ENCODE measurements around the gene MED9. TPM values are rescaled to one million over a fixed set of nuclear protein-coding genes. Genes with fewer than 3 reads are reported as not detected.

MED9 gene
- total and polyA plus RNA-seq, 10 of the 15 experiments (the other 5 are each of a cell fraction or from before 2014, with no cell fraction given), result 1.5 to 22.4 (median 14.8) TPM

- CTCF ChIA-PET, result interaction anchor here (0.7 to 1.2 kb wide), 2 partner anchors 13 to 58 kb away, joined by 3 to 4 read pairs; no protein-coding TSS in a partner anchor
- DNase-seq (ENCODE audit: low read depth, low spot score), result no peak
Observed at GRCh38 chr17:17510456-17511292, 33.9 kb downstream of the MED9 start.

DNA sequence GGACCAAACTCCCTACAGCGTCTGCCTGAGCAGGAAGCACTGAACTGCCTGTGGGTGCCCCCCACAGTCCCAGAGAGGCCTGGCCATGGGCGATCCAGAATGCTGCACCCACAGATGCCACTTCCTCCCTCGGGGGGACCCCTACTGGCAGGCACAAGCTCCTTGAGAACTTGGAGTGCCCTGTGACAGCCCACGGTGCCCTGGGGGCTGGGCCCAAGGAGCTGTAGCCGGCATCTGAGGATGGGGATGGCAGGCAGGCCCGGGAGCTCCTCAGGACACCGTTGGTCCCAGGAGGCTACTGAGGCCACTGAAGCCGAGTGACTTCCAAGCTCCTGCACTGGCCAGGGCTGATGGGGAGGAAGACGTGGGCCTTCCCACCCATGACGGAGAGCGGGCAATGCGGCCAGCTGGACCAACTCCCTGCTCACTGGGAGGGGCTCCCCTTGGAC lies 34.5 kb downstream of the MED9 start:
- Histone ChIP-seq H3K27ac (ENCODE audit: control insufficient read depth, insufficient read depth) (no peak overlapping the region), H3K4me1 (ENCODE audit: control insufficient read depth, insufficient read depth, low read length) (no peaks in the 10 kb centered on the region), H3K4me2 (ENCODE audit: control insufficient read depth, insufficient read depth) (no peak overlapping the region), H3K27me3 (replicated peaks in 1 of 2; ENCODE audit: control insufficient read depth in 2 of 2, insufficient read depth in 2 of 2, low read length in 1 of 2) (no peaks in the 10 kb centered on the region), H2AFZ (ENCODE audit: control insufficient read depth, low read depth, low read length) (no peak overlapping the region), H4K20me1 (ENCODE audit: control insufficient read depth, insufficient read depth) (no peaks in the 10 kb centered on the region), H3K36me3 (ENCODE audit: control insufficient read depth in 2 of 2, insufficient read depth in 2 of 2, low read length in 1 of 2) (no peaks in the 10 kb centered on the region), H3K4me3 (no peak overlapping the region), H3K79me2 (ENCODE audit: control insufficient read depth, insufficient read depth, low read length) (no peaks in the 10 kb centered on the region), H3K9ac (ENCODE audit: control insufficient read depth, insufficient read depth, low read length) (no peak overlapping the region), H3K9me3 (replicated peaks; ENCODE audit: control insufficient read depth, insufficient read depth, low read length) (no peaks in the 10 kb centered on the region)
- in situ Hi-C loops (cut with MboI) (no loop called here), intact Hi-C loops (cut with micrococcal nuclease; ENCODE audit: unreplicated experiment) (no loop called here)
- POLR2A ChIA-PET, result no interaction called here
- RAD21 ChIA-PET (ENCODE audit: unreplicated experiment), result no interaction called here
- FAIRE-seq (no peak), DNase-seq (ENCODE audit: low read depth, low spot score) (no peak), ATAC-seq (no peak)
- SMC1A ChIA-PET (ENCODE audit: uncharacterized antibody, unreplicated experiment), result no interaction called here
- CTCF ChIA-PET, result interaction anchor here (0.7 kb wide), 1 partner anchor 57 kb away, joined by 3 read pairs; no protein-coding TSS in a partner anchor
- 38% methylated on average over 12 of the region's 12 CpGs for WGBS (ENCODE audit: insufficient coverage, insufficient replicate concordance, low lambda C conversion rate, missing lambda C conversion rate)
- BruUV-seq (replicated peaks), result no TSS peak
- TF ChIP-seq, protein P1, sequence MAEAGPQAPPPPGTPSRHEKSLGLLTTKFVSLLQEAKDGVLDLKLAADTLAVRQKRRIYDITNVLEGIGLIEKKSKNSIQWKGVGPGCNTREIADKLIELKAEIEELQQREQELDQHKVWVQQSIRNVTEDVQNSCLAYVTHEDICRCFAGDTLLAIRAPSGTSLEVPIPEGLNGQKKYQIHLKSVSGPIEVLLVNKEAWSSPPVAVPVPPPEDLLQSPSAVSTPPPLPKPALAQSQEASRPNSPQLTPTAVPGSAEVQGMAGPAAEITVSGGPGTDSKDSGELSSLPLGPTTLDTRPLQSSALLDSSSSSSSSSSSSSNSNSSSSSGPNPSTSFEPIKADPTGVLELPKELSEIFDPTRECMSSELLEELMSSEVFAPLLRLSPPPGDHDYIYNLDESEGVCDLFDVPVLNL (IDR thresholded peaks at IDR 0.05; ENCODE audit: low read depth, low read length), result no peak
- TF ChIP-seq SKIL (IDR thresholded peaks at IDR 0.05; ENCODE audit: low read depth, poor library complexity, severe bottlenecking), result no peak
- TF ChIP-seq, protein P2, sequence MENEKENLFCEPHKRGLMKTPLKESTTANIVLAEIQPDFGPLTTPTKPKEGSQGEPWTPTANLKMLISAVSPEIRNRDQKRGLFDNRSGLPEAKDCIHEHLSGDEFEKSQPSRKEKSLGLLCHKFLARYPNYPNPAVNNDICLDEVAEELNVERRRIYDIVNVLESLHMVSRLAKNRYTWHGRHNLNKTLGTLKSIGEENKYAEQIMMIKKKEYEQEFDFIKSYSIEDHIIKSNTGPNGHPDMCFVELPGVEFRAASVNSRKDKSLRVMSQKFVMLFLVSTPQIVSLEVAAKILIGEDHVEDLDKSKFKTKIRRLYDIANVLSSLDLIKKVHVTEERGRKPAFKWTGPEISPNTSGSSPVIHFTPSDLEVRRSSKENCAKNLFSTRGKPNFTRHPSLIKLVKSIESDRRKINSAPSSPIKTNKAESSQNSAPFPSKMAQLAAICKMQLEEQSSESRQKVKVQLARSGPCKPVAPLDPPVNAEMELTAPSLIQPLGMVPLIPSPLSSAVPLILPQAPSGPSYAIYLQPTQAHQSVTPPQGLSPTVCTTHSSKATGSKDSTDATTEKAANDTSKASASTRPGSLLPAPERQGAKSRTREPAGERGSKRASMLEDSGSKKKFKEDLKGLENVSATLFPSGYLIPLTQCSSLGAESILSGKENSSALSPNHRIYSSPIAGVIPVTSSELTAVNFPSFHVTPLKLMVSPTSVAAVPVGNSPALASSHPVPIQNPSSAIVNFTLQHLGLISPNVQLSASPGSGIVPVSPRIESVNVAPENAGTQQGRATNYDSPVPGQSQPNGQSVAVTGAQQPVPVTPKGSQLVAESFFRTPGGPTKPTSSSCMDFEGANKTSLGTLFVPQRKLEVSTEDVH (IDR thresholded peaks at IDR 0.05; ENCODE audit: low read depth, partially characterized antibody), result no peak
- TF ChIP-seq DPF2 (IDR thresholded peaks at IDR 0.05), result no peak
- TF ChIP-seq SMAD5 (IDR thresholded peaks at IDR 0.05; ENCODE audit: low read depth), result no peak
- no peak for TF ChIP-seq ZZZ3 (IDR thresholded peaks at IDR 0.05; ENCODE audit: control insufficient read depth, insufficient read length, low read depth)

More at GRCh38 chr17:17510456-17511292, 33.9 kb downstream of the MED9 start:
- Histone ChIP-seq H3K9me3 (replicated peaks; ENCODE audit: control insufficient read depth, insufficient read depth, low read length) (no peaks in the 10 kb centered on the region), H3K27ac (ENCODE audit: control insufficient read depth, insufficient read depth) (no peak overlapping the region), H3K4me3 (no peak overlapping the region), H3K79me2 (ENCODE audit: control insufficient read depth, insufficient read depth, low read length) (no peaks in the 10 kb centered on the region), H3K36me3 (ENCODE audit: control insufficient read depth in 2 of 2, insufficient read depth in 2 of 2, low read length in 1 of 2) (no peaks in the 10 kb centered on the region), H3K9ac (ENCODE audit: control insufficient read depth, insufficient read depth, low read length) (no peak overlapping the region), H2AFZ (ENCODE audit: control insufficient read depth, low read depth, low read length) (no peak overlapping the region), H3K27me3 (replicated peaks in 1 of 2; ENCODE audit: control insufficient read depth in 2 of 2, insufficient read depth in 2 of 2, low read length in 1 of 2) (no peaks in the 10 kb centered on the region), H3K4me1 (ENCODE audit: control insufficient read depth, insufficient read depth, low read length) (no peaks in the 10 kb centered on the region), H4K20me1 (ENCODE audit: control insufficient read depth, insufficient read depth) (no peaks in the 10 kb centered on the region), H3K4me2 (ENCODE audit: control insufficient read depth, insufficient read depth) (no peak overlapping the region)
- ATAC-seq (no peak), FAIRE-seq (no peak)
- ChIA-PET POLR2A (interaction anchor here (0.5 kb wide), 1 partner anchor 519 kb away, joined by 5 read pairs; no protein-coding TSS in a partner anchor), RAD21 (ENCODE audit: unreplicated experiment) (no interaction called here), SMC1A (ENCODE audit: uncharacterized antibody, unreplicated experiment) (no interaction called here)
- intact Hi-C loops (cut with micrococcal nuclease; ENCODE audit: unreplicated experiment), result no loop called here
- WGBS (ENCODE audit: insufficient coverage, insufficient replicate concordance, low lambda C conversion rate, missing lambda C conversion rate), result 57% methylated on average over 19 of the region's 20 CpGs
- in situ Hi-C loops (cut with MboI), result no loop called here
- TF ChIP-seq NFYA (IDR thresholded peaks at IDR 0.05; ENCODE audit: borderline replicate concordance, low read depth, low read length) (no peak), ZNF24 (IDR thresholded peaks at IDR 0.05) (no peak), EZH2 (IDR thresholded peaks at IDR 0.05; ENCODE audit: borderline replicate concordance, control insufficient read depth, low read depth, low read length) (no peak), BRCA1 (IDR thresholded peaks at IDR 0.05; ENCODE audit: low read depth, low read length) (no peak), CEBPB (IDR thresholded peaks at IDR 0.05; ENCODE audit: borderline replicate concordance in 1 of 2, low read depth in 2 of 2, low read length in 2 of 2) (no peak)
- BruUV-seq (replicated peaks), result no TSS peak
